HG03066 (cell line): Measurements from ENCODE around the gene FAM204A.

Source experiments
- ATAC-seq: cut with Tn5 transposase; IDR thresholded peaks from one replicate; pipeline ENCODE4 v1.9.1; 2021; ENCODE audit warnings: low read depth; ENCODE audit not compliant: unreplicated experiment

Gene FAM204A

DNA sequence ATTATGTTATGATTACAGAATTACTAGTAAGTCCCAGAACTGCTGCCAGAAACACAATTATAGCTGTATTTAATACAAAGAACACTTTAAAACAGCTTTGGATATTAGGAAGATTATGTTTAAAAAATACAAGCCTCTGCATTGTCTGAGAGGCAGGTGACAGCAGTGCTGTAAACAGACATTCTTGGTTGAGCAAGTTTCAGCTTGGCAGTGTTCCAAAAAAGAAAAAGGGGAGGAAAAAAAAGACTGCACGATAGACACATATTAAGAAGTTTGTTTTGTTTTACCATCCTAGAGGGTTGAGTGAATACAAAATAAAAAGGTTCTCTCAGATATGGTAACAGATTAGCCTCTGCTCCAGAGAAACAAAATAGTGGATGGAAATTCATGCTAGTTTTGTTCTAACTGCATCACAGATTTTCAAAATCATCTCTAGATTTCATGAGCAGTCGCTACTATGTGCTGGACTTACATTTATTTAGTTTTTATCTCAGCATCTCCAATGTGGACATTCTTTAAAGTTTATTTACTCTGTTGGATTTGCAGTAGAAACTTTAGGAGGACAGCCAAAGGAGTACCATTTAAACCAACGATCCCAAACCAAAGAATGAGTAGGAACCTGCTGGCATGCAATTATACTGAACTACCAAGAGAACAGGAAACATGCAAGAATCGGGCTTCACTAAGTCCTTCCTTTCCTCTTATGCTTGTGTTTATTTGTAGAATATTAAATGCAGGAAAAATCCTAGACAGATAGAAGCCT is 9.0 kb downstream of the FAM204A start:
- no peak for ATAC-seq

DNA sequence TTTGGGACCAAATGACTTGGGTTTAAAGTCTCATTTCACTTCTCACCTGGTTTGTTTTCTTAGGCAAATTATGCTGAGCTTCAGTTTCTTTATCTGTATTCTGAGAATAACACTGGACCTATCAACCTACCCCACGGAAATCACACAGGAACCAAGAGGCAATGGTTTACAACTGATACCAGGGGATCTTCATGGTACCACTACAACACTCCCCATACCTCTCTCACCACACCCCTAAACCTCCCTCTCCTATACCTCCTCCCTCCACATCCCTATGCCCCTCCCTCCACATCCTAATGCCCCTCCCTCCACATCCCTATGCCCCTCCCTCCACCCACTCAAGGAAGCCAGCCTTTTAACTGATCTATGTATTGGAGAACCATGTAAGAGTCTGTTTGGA is 9.9 kb downstream of the FAM204A start:
- ATAC-seq, result peak; percentile 93

DNA sequence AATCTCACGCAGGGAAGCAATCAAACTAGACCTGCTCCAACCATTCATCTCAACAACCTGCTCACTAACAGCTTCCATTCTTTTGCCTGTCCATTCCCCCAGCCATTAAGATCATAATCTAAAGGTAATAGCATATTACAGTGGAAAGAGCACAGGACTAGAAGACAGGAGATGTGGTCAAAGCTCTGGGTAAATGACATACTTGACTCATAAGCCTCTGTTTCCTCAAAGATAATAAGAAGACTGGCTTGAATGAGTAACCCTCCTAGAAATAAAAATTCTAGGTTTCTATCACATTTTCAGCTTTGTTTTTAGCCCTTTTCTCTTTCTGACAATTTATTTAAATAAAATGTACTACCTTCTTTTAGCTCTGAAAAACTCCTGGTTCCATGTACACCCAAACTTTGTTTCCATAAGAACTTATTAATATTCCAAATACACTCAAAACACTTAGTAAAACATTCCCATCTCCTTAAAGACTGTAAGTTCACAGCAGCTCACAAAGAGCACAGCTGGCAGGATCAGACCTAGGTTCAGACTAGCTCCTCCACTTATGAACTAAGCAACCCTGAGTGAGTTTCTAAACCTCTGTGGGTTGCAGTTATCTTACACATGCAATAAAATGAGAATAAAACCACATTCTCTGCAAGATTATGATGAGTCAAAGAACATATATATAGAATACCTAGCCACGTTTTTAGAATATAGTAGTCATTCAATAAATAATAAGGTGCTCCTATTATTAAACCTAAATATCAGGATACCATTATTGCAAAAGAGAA is 11.6 kb downstream of the FAM204A start:
- ATAC-seq, result no peak

DNA sequence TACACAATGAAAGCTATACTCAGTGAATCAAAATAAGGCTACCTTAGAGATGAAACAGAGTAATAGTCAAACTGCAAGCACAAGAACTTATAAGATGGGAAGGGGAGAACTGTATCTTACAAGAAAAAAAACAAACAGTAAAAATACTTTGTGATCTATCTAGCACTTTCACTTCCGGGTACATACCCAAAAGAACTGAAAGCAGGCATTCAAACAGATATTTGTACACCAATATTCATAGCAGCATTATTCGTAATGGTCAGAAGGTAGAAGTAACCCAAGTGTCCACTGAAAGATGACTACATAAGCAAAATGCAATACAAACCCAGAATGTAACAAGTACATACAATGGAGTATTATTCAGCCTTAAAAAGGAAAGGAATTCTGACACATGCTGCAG is 18.0 kb downstream of the FAM204A start:
- ATAC-seq, result no peak

DNA sequence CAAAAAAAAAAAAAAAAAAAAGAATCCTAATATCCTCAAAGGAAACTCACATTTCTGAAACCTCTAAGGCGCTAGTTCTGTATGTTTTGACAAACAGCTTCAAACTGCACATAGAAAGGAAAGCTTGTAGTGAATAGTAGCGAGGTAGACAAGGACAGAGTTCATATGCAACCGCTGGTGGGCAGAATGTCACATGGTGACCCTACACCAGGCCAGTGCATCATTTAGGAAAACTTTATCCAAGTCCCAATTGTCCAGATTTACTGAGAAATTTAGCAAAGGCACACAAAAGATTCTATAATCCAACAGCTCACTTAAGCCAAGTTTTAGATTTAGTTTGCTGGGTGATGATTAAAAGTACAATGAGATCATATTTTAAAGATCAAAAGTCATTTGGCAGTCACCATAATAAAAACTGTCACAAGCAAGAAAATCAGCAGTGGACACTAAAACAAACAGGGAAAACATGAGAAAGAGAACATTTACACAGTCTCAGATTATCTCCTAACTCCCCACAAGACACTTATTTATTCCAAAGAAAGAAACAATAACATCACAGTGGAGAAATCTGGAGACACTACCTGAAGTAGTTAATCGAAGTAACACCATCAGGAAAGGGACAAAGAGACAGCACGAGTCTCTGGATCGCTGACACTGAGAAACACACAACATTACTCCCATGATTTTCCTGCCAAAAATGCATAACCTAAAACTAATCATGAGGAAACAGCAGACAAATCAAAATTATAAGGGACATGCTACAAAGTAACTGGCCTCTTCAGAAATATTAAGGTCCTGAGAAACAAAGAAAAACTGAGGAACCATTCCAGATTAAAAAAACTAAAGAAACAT is 20.2 kb downstream of the FAM204A start:
- ATAC-seq, result no peak

DNA sequence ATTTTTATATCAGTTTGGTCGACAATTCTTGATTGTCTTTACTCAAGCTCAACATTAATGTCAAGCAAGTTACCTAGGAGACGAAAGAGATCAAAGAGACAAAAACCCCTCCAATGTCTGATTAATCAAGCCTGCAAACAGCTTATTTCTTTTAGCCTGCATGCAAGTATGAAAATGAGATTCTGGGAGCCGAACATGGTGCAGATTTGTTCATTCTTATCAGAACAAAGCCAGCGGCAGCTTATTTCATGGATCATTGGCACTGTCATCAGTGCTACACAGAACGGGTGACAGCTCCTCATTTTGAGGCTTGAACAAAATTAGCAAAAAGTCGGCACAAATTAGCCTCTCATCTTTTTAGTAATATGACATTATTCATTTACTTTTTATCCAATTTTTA is 26.5 kb downstream of the FAM204A start:
- ATAC-seq, result no peak

DNA sequence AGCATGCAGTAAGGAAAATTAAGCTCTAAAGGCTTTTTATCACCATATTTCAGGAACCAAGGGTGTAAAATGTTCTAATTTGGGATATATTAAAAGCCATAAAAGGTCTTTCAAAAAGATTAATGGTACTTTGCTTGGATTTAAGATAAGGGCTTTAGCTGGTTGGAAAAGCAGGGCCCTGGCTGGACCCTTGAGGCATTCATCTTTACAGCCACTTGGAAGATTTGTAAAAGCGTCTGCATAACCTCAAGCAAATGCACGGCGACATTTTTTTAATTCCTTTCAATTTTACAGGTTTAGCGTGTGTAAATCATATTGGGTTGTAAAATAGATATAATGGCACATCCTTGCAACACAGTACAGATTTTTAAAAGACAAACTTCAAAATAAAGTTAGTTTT is 27.2 kb downstream of the FAM204A start:
- no peak for ATAC-seq

DNA sequence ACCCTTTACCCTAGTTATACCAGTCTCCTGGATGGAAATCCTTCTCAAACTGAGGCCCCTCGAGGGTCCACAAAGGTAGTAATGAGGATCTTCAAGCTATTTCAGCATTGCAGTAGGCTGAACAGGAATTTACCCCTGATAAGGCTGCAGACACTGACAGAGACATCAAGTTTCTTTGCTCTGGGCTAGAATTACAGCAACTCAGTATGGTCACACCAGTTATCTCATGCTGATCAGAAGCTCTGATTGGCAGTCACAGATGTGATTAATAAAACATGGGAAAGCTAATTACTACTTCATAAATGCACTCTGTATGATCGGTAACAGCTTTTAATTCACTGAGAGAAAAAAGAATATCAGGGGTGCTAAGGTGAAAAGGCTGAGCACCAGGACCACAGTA is 30.6 kb downstream of the FAM204A start:
- no peak for ATAC-seq

DNA sequence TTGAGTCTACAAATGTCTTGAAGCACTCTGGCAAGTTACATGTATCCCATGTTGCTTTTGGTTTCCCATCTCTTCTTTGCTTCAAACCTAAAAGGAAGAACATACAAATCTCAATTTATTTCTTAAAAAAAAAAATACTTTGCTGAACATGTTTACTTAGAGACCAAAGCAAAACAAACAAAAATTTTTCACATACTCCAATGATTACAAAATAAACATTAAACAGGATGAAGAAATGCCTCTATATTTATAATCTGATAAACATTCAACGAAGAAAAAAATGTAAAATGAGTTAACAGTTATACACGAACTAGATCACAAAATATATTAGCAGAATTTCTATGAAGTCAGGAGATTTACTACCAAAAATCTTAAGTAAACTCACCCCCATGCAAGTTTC is 31.3 kb downstream of the FAM204A start:
- no peak for ATAC-seq

DNA sequence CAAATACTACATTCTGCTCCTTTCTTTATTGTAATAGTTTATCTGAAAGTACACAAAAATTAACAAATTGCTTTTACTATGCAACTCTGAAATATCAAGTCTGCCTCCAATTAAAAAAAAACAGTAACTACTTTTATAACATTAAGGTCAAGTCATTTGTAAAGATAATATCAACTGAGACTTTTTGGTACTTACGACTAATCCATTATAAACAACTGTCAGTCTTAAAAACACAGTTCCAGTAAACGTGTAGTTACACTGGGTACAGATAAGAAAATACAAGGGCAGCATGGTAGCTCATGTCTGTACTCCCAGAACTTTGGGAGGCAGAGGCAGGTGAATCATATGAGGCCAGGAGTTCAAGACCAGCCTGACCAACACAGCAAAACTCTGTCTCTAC is 32.2 kb downstream of the FAM204A start:
- ATAC-seq, result no peak

DNA sequence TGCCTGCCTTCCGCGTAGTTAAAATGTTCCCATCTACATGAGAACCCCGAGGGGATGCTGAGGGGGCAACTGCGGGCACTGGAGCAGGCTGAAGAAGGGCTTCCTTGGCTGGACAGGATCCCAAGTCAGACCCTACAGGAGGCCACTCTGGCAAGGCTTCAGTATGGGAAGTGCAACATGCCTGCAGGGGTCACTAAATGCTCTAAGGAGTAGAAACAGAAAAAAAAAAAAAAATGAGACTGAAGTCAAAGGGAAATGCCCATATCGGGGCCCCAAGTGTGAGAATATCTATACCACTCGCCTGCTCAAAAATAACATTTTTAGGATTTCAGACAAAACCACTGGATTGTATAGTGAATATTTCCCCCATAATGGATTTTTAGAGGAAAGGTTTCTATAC is 33.5 kb downstream of the FAM204A start:
- ATAC-seq, result no peak

DNA sequence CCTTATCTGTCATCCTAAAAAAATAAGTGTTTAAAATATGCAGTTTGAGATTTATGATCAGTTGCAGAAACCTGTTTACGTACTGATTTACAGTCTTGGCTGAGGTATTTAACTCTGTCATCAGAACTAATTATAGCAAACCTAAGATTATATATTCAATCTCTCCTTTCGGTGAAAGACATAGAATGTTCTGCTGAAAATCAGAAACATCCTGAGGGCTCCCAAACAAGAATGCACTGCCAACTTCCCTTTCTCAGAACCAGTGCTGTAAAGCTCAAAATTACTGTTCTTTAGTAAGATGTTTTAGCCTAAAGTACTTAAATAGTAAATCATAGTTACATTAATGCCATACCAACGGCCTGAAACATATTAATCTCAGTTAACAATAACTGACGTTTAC is 34.3 kb downstream of the FAM204A start:
- no peak for ATAC-seq

DNA sequence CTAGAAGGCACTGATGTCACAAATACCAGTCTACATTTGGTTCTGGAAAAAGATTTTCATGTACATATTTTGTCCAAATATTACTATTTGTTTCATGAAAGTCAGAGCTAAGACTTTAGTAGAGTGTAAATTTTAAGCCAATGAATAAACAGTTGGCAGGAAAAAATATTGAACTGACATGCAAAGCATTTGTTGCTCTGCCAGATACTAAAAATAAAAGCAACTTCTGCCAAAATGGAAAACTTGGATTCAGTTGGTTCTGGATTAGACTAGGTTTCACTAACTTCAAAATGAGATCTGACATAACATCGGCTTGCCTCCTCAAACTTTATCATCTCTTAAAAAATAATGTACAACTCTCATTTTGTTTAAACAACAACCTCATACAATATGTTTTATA is 34.9 kb downstream of the FAM204A start:
- no peak for ATAC-seq

DNA sequence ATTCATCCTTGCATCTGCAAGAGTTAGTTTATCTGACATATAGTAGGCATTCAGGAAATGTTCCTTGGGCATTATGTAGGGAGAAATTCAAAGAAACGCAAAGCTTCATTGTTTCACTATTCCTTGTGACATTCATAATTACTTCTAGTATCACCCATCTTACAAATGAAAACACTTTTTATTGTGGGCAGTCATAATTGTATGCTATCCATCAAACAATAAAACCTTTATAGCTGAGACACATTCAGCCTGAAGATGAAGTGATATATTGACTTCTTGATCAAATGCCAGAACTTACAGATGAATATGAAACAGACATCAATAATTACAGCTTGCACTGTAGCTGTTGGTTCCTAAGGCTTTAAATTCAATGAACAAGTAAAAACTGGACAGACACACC is 36.4 kb downstream of the FAM204A start:
- no peak for ATAC-seq

DNA sequence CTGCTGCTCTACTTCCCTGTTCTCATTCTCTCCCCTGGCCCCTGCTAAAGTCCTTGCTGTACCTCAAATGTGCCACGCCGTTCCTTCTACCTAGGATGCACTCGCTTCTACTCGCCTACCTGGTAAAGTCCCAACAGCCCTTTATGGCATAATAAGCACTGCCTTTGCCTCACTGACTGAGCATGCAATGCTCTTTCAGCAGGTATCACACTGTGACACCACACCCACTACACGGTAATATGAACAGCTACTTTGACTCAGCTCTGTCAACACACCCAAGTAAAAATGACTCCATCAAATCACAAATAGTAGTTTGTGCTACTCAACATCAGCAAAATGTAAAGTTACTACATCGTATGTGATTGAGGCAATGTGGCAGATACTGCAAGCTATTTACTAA is 37.6 kb downstream of the FAM204A start:
- ATAC-seq, result no peak

DNA sequence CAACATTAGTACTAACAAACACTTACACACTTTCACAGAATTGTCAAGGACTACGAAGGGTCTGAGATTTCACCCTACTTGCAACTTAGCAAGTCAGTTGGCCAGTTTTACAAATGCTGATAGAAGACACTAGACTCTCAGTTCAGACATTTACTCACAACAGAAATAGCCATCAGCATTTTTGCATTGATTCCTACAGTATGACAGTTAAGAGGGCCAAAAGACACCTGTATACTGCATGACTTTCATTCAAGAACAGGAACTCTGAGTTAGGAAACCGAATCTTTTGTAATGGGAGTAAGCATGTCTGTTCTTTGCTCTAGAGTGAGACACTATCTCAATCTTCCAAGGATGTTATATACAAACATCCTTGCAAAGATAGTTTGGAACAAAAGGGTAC is 40.9 kb downstream of the FAM204A start:
- ATAC-seq, result no peak

DNA sequence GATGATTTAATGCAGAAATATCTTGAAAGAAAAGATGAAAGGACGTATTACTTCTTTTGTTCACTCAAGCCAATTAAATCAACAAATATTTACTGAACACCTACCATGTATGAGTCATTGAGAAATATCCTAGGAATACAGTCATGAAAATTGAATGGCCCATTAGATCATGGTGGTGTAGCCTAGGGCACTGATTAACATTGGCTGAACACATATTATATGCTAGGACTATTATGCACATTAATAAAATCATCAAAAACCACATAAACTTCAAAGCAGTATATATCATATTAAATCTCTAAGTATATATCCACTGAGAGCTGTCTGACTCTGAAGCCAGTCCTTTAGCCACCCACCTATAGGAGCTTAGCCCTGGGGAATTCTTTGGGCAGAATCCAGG is 41.8 kb downstream of the FAM204A start:
- no peak for ATAC-seq

DNA sequence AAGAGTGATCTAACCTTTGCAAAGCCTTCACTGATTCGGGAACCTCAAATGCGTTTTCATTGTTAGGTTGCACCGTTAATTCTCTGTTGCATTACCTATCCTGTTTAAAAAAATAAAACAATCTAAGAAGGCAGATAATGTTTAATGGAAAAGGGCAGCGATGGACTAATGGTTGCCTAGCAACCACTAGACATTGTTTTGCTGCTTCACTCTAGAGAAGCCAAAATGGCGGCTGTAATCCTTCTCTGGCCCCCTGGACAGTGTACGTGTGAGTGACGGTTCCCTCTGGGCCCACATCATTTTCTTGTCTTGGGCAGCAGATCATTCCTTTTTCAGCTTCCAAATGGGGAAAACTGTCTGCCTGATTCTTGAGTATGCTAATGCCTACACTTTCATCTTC is 43.3 kb downstream of the FAM204A start:
- ATAC-seq, result no peak

DNA sequence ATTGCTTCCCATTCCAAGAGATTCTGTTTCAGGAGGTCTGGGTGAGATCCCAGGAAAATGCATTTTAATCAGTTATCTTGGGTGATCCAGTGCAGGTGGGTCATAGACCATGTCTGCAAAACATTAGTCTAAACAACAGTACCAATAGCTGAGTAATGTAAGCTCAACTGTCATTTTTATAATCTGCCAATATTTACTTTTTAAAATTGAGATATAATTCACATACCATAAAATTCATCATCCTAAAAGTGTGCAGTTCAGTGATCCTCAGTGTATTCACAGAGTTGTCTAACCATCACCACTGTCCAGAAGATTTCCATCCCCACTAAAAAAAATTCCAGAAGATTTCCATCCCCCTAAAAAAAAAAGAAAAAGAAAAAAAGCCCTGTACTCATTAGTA is 51.0 kb downstream of the FAM204A start:
- no peak for ATAC-seq

DNA sequence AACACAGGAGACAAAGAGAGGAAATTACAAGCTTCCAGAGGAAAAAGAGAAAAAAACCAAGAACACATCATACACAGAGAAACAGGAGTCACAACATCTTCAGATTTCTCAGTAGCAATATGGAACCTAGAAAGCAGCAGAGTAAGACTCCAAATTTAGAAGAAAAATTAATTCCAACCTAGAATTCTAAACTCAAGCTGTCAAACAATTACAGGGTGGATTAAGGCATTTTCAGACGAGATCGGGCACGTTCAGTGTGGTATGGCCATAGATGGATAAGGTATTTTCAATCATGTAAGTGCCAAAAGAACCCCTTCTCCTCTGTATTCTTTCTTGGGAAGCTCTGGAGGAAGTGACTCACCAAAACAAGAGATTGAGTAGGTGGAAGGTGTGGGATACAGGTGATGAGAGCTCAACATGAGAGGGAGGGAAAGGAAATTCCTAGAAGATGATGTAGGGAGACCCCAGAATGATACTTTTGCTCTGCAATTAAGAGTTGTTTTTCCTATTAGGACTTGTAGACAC is 51.6 kb downstream of the FAM204A start:
- no peak for ATAC-seq
